ENCODE results near the gene AKT3. TPM values are rescaled to one million over a fixed set of nuclear protein-coding genes. Genes with fewer than 3 reads are reported as not detected.
"Not testable (repeated sequence)": the region's sequence is repeated elsewhere in the genome, so short reads cannot be mapped to it uniquely, and the experiment has no call there.

The AKT3 gene
- polyA plus RNA-seq, 2 of the 4 experiments (the other 2 are of a cell fraction), result 18.4 to 43.5 TPM

DNA sequence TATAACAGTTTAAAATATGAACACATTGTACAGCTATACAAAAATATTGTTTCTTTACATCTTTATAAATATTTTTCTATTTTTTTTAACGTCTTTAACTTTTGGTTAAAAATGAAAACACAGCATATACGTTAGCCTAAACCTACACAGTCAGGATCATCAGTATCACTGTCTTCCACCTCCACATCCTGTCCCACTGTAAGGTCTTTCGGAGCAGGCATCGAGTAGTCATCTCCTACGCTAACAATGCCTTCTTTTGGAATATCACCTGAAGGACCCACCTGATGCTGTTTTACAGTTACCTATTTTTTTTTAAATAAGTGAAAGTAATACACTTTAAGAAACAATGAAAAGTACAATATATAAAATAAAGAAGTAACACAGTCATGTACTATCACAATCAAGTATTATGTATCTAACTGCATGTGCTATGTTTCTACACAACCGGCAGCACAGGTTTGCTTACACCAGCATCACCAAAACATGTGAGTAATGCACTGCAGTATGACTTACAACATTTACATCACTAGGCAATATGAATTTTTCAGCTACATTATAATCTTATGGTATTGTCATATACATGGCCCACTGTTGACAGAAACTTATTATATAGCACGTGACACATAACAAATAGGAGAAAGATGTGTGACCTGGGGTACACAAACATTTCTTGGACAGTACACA lies 254.4 kb downstream of the AKT3 start:
- Histone ChIP-seq H3K4me1 (no peaks in the 10 kb centered on the region), H3K4me3 (no peak overlapping the region), H3K9me3 (no peaks in the 10 kb centered on the region), H3K27ac (no peak overlapping the region), H3K4me2 (no peak overlapping the region)
- 89% methylated on average over 7 of the region's 7 CpGs for WGBS (ENCODE audit: missing lambda C conversion rate)
- TF ChIP-seq, protein P1, sequence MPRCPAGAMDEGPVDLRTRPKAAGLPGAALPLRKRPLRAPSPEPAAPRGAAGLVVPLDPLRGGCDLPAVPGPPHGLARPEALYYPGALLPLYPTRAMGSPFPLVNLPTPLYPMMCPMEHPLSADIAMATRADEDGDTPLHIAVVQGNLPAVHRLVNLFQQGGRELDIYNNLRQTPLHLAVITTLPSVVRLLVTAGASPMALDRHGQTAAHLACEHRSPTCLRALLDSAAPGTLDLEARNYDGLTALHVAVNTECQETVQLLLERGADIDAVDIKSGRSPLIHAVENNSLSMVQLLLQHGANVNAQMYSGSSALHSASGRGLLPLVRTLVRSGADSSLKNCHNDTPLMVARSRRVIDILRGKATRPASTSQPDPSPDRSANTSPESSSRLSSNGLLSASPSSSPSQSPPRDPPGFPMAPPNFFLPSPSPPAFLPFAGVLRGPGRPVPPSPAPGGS (IDR thresholded peaks at IDR 0.05), result no peak
- no peak for TF ChIP-seq NFE2L2 (conservative IDR thresholded peaks at IDR 0.05; ENCODE audit: low read length)
- TF ChIP-seq CEBPB (IDR thresholded peaks at IDR 0.05), result no peak
- TF ChIP-seq, protein P2, sequence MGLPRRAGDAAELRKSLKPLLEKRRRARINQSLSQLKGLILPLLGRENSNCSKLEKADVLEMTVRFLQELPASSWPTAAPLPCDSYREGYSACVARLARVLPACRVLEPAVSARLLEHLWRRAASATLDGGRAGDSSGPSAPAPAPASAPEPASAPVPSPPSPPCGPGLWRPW (IDR thresholded peaks at IDR 0.05), result no peak
- FAIRE-seq, result no peak
- ChIA-PET POLR2A (no interaction called here), CTCF (no interaction called here)
- no peak for DNase-seq (ENCODE audit: low read depth in 1 of 2, low spot score in 1 of 2)
- no peak for ATAC-seq

DNA sequence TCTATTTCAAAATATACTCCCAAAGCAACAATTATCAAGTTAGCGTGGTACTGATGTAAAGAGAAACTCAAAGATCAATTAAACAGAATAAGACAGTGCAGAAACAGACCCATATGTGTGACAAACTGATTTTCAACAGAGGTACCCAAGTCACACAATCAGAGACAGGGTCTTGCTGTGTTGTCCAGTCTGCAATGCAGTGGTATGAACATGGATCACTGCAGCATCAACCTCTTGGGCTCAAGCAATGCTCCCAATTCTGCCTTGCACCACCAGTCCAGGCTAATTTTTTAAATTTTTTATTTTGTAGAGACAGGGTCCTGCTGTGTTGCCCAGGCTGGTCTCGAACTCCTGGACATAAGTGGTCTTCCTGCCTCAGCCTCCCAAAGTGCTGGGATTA lies 255.6 kb downstream of the AKT3 start:
- FAIRE-seq (no peak), DNase-seq (ENCODE audit: low read depth in 1 of 2, low spot score in 1 of 2) (no peak), ATAC-seq (no peak)
- TF ChIP-seq RCOR1 (IDR thresholded peaks at IDR 0.05; ENCODE audit: low read depth, low read length) (no peak), CBX8 (IDR thresholded peaks at IDR 0.05) (no peak), ZFP36 (IDR thresholded peaks at IDR 0.05; ENCODE audit: borderline replicate concordance, partially characterized antibody) (no peak), MAZ (IDR thresholded peaks at IDR 0.05; ENCODE audit: borderline replicate concordance, low read depth, low read length) (no peak), CHD2 (IDR thresholded peaks at IDR 0.05; ENCODE audit: low read length, partially characterized antibody) (no peak), KDM5A (IDR thresholded peaks at IDR 0.05) (no peak), HOXA7 (CRISPR knock-in tag; IDR thresholded peaks at IDR 0.05) (no peak), SMC3 (IDR thresholded peaks at IDR 0.05) (no peak)
- TF ChIP-seq, protein P3, sequence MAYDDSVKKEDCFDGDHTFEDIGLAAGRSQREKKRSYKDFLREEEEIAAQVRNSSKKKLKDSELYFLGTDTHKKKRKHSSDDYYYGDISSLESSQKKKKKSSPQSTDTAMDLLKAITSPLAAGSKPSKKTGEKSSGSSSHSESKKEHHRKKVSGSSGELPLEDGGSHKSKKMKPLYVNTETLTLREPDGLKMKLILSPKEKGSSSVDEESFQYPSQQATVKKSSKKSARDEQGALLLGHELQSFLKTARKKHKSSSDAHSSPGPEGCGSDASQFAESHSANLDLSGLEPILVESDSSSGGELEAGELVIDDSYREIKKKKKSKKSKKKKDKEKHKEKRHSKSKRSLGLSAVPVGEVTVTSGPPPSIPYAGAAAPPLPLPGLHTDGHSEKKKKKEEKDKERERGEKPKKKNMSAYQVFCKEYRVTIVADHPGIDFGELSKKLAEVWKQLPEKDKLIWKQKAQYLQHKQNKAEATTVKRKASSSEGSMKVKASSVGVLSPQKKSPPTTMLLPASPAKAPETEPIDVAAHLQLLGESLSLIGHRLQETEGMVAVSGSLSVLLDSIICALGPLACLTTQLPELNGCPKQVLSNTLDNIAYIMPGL (CRISPR knock-in tag; IDR thresholded peaks at IDR 0.05; ENCODE audit: borderline replicate concordance), result no peak
- TF ChIP-seq, protein P4, sequence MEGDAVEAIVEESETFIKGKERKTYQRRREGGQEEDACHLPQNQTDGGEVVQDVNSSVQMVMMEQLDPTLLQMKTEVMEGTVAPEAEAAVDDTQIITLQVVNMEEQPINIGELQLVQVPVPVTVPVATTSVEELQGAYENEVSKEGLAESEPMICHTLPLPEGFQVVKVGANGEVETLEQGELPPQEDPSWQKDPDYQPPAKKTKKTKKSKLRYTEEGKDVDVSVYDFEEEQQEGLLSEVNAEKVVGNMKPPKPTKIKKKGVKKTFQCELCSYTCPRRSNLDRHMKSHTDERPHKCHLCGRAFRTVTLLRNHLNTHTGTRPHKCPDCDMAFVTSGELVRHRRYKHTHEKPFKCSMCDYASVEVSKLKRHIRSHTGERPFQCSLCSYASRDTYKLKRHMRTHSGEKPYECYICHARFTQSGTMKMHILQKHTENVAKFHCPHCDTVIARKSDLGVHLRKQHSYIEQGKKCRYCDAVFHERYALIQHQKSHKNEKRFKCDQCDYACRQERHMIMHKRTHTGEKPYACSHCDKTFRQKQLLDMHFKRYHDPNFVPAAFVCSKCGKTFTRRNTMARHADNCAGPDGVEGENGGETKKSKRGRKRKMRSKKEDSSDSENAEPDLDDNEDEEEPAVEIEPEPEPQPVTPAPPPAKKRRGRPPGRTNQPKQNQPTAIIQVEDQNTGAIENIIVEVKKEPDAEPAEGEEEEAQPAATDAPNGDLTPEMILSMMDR (IDR thresholded peaks at IDR 0.05), result no peak
- Histone ChIP-seq H3K27ac (no peak overlapping the region), H3K4me2 (no peak overlapping the region), H3K9me3 (0 out of 3 replicates have a peak, but pooled peaks cover 3% of the 10 kb centered on the region), H3K4me3 (no peak overlapping the region), H3K4me1 (no peaks in the 10 kb centered on the region)
- WGBS (ENCODE audit: missing lambda C conversion rate), result 98% methylated on average over 2 of the region's 2 CpGs
- CTCF ChIA-PET, result no interaction called here
- POLR2A ChIA-PET, result no interaction called here

DNA sequence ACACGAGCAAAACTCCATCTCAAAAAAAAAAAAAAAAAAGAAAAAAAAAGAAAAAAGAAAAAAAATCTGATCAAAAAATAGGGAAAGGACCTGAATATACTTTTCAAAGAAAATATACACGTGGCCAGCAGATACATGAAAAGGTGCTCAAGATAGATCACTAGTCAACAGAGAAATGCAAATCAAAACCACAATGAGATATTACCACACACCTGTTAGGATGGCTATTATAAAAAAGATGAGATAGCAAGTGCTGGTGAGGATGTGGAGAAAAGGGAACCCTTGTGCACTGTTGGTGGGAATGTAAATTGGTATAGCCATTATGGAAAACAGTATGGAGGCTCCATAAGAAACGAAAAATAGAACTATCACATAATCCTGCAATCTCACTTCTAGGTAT lies 260.8 kb downstream of the AKT3 start:
- 0 out of 3 replicates have a peak, but pooled peaks cover 14% of the 10 kb centered on the region for H3K9me3 ChIP-seq
- H3K4me3 ChIP-seq; H3K4me2 ChIP-seq; CTCF ChIA-PET; ATAC-seq; H3K27ac ChIP-seq; POLR2A ChIA-PET; DNase-seq (ENCODE audit: low read depth in 1 of 2, low spot score in 1 of 2); FAIRE-seq; H3K4me1 ChIP-seq: not testable (repeated sequence)
- 78% methylated on average over 3 of the region's 3 CpGs for WGBS (ENCODE audit: missing lambda C conversion rate)

Data from A549 (cell line).